BJ (cell line): Measurements from ENCODE around the gene NCOR2. TPM values are rescaled to one million over a fixed set of nuclear protein-coding genes. Genes with fewer than 3 reads are reported as not detected.

Experiments
- CTCF ChIA-PET: fragments of 350-600 bp; formaldehyde crosslinking; extraction: SDS; loops from one replicate; lab custom pipeline; 2021; ENCODE audit warnings: antibody characterized with exemption, inconsistent platforms; lab: Yijun Ruan, JAX
- POLR2A ChIA-PET: fragments of 300-600 bp; sonication (Branson Sonifier 250); formaldehyde crosslinking; extraction: SDS; loops from one replicate; lab custom pipeline; 2021; ENCODE audit warnings: antibody characterized with exemption; lab: Charles Lee
- DNase-seq: peaks from one replicate; pipeline ENCODE4 v3.0.0-alpha.2; 2011; ENCODE audit warnings: low read depth
- H3K27me3 ChIP-seq: 2 replicates; pipeline ENCODE4 v1.6.0; 2011; ENCODE audit warnings: low read length; ENCODE audit not compliant: control insufficient read depth, insufficient read depth
- H3K36me3 ChIP-seq: 2 replicates; pipeline ENCODE4 v1.5.1; 2011; ENCODE audit warnings: low read length; ENCODE audit not compliant: control insufficient read depth, insufficient read depth
- H3K4me3 ChIP-seq: 2 replicates; pipeline ENCODE4 v1.5.1; 2011; ENCODE audit warnings: low read depth, mild to moderate bottlenecking, control low read depth, low read length
- polyA plus RNA-seq: library from polyadenylated mRNA; depleted of rRNA; stranded (reverse); fragments of >200 nt; gene quantifications from 2 replicates; pipeline ENCODE4 v1.2.3, GENCODE V29; 2011
- TF ChIP-seq, protein P1 (sequence below): IDR thresholded peaks from 2 replicates; pipeline ENCODE4 v1.5.1; 2011; ENCODE audit warnings: low read depth, mild to moderate bottlenecking, control low read depth, inconsistent platforms, low read length, moderate library complexity; ENCODE audit not compliant: insufficient read depth

NCOR2 gene
- polyA plus RNA-seq, 1 experiment, result 8.3 TPM

- ChIA-PET CTCF (interaction anchor here (0.7 kb wide), 1 partner anchor 21 kb away, joined by 3 read pairs; no protein-coding TSS in a partner anchor), POLR2A (no interaction called here)
- no peaks in the 10 kb centered on the region for H3K36me3 ChIP-seq
- TF ChIP-seq, protein P1, sequence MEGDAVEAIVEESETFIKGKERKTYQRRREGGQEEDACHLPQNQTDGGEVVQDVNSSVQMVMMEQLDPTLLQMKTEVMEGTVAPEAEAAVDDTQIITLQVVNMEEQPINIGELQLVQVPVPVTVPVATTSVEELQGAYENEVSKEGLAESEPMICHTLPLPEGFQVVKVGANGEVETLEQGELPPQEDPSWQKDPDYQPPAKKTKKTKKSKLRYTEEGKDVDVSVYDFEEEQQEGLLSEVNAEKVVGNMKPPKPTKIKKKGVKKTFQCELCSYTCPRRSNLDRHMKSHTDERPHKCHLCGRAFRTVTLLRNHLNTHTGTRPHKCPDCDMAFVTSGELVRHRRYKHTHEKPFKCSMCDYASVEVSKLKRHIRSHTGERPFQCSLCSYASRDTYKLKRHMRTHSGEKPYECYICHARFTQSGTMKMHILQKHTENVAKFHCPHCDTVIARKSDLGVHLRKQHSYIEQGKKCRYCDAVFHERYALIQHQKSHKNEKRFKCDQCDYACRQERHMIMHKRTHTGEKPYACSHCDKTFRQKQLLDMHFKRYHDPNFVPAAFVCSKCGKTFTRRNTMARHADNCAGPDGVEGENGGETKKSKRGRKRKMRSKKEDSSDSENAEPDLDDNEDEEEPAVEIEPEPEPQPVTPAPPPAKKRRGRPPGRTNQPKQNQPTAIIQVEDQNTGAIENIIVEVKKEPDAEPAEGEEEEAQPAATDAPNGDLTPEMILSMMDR, result no peak
- no peak overlapping the region for H3K4me3 ChIP-seq
- H3K27me3 ChIP-seq, result peaks cover 3% of the 10 kb centered on the region; the same call in 1 of the 2 replicates
- peak; percentile 26 for DNase-seq
Measured at GRCh38 chr12:124601706-124602105, 34.3 kb upstream of the NCOR2 start.

DNA sequence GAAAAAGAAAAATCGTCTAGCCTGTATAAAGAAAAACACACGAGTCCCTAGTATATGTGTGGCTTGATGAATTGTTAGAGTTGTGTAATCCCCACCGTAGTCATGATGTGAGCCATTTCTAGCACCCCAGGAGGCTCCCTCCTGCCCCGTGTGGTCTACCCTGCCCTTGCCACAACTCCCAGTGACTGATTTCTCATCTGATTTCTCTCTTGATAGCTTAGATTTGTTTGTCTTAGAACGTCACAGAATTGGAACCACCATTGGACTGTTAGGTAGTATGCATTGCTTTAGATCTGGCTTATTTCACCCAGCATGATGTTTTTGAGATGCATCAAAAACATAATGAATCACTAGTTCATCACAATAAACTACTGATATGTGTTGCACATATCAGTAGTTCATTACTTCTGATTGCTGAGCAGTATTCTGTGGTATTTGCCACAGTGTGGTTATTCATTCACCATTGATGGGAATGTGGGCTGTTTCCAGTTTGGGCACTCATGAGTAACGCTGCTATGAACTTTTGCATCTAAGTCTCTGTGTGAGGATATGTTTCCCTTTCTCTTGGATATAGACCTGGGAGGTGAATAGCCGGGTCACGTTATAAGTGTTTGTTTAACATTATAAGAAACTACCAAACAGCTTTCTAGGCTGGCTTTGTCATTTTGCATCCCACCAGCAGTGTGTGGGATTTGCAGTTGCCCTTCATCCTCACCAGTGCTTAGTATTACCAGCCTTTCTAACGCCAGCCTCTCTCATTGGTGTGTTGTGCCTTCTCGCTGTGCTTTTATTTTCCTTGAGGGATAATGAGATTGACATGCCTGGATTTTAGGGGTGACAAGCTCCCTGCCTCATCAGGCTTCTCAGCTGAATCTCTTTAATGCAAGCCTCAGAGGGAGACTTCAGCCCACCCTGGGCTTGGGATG is 31.9 kb upstream of the NCOR2 start:
- Histone ChIP-seq H3K36me3 (no peaks in the 10 kb centered on the region), H3K4me3 (no peak overlapping the region), H3K27me3 (peaks cover 3% of the 10 kb centered on the region; the same call in 1 of the 2 replicates)
- DNase-seq, result no peak
- ChIA-PET POLR2A (no interaction called here), CTCF (no interaction called here)
- TF ChIP-seq, protein P1, result 0 out of 2 replicates have a peak, but pooled peaks have one; percentile 29

GRCh38 chr12:124597041-124597440 is 29.6 kb upstream of the NCOR2 start:
- H3K27me3 ChIP-seq, result peaks cover 3% of the 10 kb centered on the region; the same call in 1 of the 2 replicates
- H3K4me3 ChIP-seq, result no peak overlapping the region
- DNase-seq, result no peak
- POLR2A ChIA-PET, result no interaction called here
- CTCF ChIA-PET, result interaction anchor here (0.9 kb wide), 1 partner anchor 11 kb away, joined by 3 read pairs; no protein-coding TSS in a partner anchor
- TF ChIP-seq, protein P1, result no peak
- no peaks in the 10 kb centered on the region for H3K36me3 ChIP-seq

- CTCF ChIA-PET, result interaction anchor here (1.1 kb wide), 1 partner anchor 10 kb away, joined by 4 read pairs; no protein-coding TSS in a partner anchor
- no peak overlapping the region for H3K4me3 ChIP-seq
- POLR2A ChIA-PET, result interaction anchor here (0.6 kb wide), 1 partner anchor 423 kb away, joined by 5 read pairs; no protein-coding TSS in a partner anchor
Measured at GRCh38 chr12:124595444-124595843, 28.0 kb upstream of the NCOR2 start.

More at GRCh38 chr12:124595444-124595843, 28.0 kb upstream of the NCOR2 start:
- Histone ChIP-seq H3K27me3 (peaks cover 3% of the 10 kb centered on the region; the same call in 1 of the 2 replicates), H3K36me3 (no peaks in the 10 kb centered on the region)
- no peak for DNase-seq
- TF ChIP-seq, protein P1, result no peak
